HG02759 (cell line): ENCODE data around the gene SPOP.
"Not testable (repeated sequence)": the region's sequence is repeated elsewhere in the genome, so short reads cannot be mapped to it uniquely, and the experiment has no call there.

Experiments used
- ATAC-seq: cut with Tn5 transposase; IDR thresholded peaks from one replicate; pipeline ENCODE4 v1.9.1; 2021; ENCODE audit warnings: mild to moderate bottlenecking, moderate library complexity; ENCODE audit not compliant: unreplicated experiment

SPOP gene

GRCh38 chr17:49574945-49575678 lies 102.8 kb downstream of the SPOP start:
- ATAC-seq: no peak

GRCh38 chr17:49574323-49574781 lies 103.5 kb downstream of the SPOP start:
- ATAC-seq: no peak

DNA sequence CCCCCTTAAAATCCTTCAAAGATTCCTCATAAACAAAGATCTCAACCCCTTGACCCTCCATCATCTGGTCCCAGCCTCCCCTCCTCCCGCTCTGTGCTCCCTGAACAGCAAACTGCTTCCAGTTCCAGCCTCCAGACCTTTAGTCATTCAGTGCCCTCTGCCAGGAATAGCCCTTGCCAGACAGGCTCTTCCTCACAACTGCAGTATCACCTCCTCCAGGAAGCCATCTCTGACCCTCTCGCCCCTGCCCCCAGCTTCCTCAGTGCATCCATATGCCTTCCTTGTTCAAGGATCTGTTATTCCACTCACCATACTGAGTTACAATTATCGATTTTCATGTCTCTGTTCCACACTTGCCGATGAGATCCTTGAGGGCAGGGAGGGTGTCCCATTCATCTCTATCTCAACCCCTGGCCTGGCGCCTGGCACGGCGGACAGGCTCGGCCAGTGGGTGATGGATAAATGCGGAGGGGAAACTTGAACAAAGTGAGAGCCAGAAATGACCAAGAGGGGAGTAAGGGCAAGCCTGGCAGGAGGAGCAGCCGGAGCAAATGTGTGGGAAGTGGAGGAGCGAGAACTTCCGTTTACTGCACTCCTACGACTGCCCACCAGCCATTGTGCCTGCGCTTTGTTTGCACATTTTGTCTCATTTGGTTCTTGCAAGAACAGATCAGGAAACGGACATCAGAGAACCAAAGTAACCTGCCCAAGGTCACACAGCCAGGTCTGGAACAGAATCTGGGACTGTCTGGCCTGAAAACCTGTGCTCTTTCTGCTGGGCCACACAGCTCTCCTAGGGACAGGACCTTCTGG lies 104.2 kb downstream of the SPOP start:
- ATAC-seq: no peak

- no peak for ATAC-seq
These were observed 105.0 kb downstream of the SPOP start for GRCh38 chr17:49572806-49573420.

DNA sequence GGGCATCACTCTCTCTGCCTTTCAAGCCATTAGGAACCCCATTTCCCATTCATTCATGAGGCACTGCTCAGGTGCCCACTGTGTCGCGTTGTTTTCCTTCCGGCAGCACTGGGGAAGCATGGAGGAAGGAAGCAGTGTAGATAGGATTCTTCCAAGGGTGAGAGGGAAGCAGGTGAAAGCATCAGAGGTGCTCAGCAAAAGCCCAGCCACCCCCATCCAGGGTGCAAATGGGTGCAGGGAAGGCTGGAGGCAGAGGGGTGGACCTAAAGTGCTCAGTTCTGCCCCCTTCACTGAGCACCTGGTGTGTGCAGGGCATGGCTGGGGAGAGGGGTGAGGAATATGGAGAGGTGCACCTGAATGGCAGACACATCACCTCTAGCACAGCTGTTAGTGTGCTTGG lies 105.7 kb downstream of the SPOP start:
- no peak for ATAC-seq

GRCh38 chr17:49571764-49572163 lies 106.1 kb downstream of the SPOP start:
- ATAC-seq: no peak

- no peak for ATAC-seq
These were observed 106.6 kb downstream of the SPOP start for GRCh38 chr17:49571283-49571682.

DNA sequence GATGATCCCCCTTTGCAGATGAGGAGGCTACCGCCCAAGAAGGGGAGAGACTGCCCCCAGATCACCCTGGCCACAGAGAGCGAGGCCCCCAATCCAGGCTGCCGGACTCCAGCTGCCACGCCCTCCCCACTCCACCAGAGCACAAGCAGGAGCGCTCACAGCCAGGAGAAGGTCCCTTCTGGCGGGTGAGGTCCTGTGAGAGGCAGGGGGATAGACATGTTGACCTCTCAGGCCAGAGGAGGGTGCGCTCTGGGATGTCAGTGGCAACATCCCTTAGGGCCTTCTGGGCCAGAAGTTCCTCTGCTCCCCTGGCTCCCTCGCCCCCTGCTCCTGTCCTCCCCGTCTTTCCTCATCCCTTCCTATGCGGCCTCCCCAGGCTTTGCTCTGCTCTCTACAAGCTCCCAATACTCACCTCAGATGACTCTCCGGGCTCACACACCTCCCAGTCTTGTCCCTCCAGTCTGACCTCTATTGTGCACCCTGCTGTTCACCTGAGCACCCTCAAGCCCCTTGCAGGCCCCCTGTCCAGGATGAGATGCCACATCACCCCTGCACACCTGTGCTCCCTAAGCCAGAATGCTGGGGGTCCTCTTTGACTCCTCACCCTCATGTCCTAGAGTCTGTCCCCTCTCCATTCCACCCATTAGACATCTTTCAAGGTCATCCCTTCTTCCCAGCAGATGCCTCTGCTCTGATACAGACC lies 107.2 kb downstream of the SPOP start:
- ATAC-seq: no peak

DNA sequence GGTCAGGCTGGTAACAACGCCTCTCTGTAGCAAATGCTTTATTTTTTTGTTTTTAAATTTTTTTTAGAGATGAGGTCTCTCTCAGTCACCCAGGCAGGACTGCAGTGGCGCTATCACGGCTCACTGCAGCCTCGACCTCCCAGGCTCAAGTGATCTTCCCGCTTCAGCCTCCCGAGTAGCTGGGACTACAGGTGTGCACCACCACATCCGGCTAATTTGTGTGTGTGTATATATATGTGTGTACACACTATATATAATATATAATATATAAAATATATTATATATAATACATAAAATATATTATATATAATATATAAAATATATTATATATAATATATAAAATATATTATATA lies 109.2 kb downstream of the SPOP start:
- not testable (repeated sequence) for ATAC-seq

DNA sequence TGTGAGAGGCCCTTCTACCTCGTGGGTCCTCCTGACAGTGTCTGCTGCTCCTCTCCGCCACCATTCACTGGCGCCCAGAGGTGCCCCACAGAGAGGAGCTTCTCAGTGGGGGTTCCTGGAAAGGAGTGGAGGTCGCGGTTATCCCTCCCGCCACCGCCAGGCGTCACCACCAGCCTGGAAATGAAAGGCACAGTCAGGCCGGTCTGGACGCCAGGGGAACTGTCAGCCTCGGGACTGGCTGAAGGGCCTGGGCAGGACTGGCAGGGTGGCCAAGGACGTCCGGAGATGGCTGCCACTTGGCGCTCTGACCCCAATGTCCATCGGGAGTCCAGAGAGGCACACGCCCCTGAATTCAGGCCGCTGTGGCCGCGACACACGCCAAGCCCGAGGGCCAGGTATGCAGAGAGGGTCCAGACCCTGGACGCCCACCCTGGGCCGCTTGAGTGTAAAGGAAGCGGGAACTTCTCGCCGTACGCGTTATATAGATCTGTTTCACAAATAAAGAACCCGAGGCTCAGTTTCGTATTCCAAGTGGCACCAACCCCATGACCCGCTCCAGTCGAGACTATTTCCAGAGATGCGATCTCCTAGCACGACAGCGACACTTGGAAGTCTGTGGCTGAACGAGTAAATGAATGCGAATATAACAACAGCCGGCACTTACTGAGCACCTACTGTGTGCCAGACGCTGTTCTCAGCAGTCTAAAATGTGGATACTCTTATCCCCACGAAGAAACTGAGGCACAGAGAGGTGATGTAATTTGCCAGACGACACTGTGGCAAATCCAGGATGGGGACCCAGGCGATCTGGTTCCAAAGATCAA lies 109.8 kb downstream of the SPOP start:
- ATAC-seq: no peak

- no peak for ATAC-seq
These were observed 110.8 kb downstream of the SPOP start for GRCh38 chr17:49567104-49567521.

DNA sequence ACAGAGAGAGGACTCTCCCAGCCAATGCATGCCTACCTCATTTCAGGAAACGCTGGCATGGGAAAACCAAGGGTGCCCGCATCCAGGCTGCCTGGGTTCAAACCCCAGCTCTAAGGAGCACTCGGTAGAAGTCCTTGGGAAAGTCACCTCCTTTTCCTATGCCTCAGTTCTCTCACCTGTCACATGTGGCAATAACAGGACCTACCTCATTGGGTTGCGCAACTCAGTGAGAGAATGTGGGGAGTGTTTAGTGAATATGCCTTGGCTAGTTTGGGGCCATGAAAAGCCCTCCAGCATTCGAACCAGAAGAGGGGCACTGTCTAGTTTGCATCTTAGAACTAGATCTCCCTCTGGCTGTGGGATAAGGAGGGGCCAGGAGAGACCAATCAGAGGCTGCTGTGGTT lies 111.2 kb downstream of the SPOP start:
- ATAC-seq: no peak

- no peak for ATAC-seq
These were observed 111.9 kb downstream of the SPOP start for GRCh38 chr17:49565948-49566491.

GRCh38 chr17:49564638-49565037 lies 113.3 kb downstream of the SPOP start:
- no peak for ATAC-seq

- no peak for ATAC-seq
These were observed 120.4 kb downstream of the SPOP start for GRCh38 chr17:49557312-49558024.

- ATAC-seq: no peak
These were observed 121.5 kb downstream of the SPOP start for GRCh38 chr17:49556223-49556943.

GRCh38 chr17:49555495-49556222 lies 122.2 kb downstream of the SPOP start:
- no peak for ATAC-seq
